Measurements from ENCODE around the gene ACTN2.

Gene ACTN2

DNA sequence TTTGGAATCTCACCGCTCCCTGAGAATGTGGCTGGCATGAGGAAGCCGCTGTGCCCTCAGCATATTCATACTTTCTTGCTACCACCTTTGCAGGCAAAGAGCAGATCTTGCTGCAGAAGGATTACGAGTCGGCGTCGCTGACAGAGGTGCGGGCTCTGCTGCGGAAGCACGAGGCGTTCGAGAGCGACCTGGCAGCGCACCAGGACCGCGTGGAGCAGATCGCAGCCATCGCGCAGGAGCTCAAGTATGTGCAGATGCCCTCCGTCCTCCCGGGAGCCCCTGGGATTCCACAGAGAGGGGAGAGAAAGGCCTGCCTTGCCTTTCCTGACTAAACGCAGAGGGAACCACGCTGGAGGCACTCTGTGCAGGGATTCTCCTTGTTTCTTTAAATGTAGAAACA lies 58.2 kb downstream of the ACTN2 start:
- no peak for DNase-seq

DNA sequence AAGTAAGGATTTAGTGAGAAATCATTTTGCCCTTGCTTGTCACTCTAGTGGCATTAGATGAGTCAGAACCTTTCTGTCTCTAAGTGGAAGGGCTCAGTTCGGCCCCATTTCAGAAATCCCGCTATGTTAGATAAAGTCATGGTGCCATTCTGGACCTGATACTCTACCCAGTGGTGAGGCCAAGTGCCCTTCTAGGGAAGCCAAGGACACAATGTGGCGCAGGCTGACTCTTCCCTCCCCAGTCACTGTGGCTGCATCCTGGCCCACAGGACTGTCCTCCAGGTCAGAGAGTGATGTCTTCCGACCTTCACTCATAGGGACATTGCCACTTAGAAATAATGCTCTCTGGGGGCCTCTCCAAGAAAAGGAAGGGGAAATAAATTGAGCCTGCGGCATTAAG lies 60.5 kb downstream of the ACTN2 start:
- DNase-seq: no peak

- DNase-seq: no peak
Observed at GRCh38 chr1:236747311-236747985, 61.1 kb downstream of the ACTN2 start.

DNA sequence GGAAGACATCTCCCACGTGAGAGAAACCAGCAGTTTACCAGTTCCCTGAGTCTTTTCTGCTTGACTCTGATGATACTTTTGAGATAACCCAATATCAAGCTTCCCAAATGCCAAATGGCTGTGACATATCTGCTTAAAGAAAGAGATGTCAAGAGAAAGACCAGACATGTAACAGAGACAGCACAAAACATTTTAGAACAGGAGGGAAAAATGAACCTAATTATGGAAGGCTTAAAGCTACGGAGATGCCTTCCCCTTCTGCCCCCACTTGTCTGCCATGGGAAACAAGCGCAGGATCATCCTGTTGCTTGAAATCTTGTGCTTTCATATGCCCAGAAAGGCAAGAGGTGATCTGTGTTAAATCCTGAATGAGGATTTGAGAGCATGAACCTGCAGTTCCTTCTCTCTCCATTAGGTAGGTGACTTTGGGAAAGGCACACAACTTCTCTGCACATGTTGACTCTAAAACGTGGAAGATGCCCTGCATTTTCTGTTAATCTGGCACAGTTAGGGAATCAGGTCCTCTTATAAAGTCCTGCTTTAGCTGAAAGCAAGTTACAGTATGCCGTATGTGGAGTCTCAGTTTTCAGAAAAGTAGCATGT lies 62.1 kb downstream of the ACTN2 start:
- no peak for DNase-seq

GRCh38 chr1:236750928-236751327 lies 64.6 kb downstream of the ACTN2 start:
- DNase-seq: no peak

GRCh38 chr1:236751385-236751784 lies 65.1 kb downstream of the ACTN2 start:
- DNase-seq: no peak

DNA sequence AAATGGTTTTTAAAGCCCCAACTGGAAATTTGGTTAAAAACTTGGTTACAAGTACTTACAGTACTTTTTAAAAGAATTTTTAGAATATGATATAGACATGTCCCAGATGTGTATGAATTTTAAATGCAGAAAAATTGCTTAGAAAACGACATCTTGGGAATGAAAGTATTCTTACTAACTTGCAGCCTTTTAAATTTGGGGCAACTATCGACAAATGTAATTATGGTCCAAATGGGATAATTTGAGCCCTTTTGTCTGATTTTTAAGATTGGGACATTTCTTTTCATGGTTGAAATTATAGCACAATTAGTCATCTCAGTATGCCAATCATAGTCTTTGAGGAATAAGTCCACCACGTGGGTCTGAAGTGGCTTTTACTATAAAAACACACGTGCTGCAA lies 65.6 kb downstream of the ACTN2 start:
- no peak for DNase-seq

DNA sequence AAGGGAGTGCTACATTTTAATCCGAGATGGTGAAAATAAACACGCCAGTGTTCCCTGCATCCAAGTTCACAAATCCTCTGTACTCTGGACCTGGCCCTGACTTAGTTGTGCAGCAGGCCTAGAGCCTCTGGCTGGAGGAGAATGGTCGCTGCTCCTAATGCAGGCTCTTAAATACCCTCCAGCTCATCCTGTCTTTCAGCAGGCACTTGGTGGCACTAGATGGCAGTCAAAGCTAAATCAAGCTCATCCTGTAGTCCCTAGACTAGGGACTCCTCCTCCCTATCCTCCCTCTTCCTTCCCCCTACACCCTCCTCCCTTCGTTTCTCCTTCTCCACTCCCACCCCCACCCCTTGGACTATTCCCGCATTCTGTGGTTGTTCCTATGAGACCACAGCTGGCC lies 67.2 kb downstream of the ACTN2 start:
- DNase-seq: no peak

DNA sequence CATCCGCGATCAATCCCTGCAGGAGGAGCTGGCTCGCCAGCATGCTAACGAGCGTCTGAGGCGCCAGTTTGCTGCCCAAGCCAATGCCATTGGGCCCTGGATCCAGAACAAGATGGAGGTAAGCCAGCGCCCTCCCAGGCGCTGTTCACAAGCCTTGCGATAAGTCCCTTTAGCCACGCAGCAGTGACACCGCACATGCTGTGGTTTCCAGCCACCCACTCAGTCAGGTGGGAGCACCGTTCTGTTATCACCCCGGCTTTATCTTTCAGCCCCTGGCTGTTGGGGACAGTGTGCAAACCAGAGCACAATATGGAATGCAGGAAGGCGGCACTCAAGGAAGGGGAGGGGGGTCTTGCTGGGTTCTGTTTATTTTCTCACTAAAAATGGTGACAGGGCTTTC lies 67.7 kb downstream of the ACTN2 start:
- no peak for DNase-seq

DNA sequence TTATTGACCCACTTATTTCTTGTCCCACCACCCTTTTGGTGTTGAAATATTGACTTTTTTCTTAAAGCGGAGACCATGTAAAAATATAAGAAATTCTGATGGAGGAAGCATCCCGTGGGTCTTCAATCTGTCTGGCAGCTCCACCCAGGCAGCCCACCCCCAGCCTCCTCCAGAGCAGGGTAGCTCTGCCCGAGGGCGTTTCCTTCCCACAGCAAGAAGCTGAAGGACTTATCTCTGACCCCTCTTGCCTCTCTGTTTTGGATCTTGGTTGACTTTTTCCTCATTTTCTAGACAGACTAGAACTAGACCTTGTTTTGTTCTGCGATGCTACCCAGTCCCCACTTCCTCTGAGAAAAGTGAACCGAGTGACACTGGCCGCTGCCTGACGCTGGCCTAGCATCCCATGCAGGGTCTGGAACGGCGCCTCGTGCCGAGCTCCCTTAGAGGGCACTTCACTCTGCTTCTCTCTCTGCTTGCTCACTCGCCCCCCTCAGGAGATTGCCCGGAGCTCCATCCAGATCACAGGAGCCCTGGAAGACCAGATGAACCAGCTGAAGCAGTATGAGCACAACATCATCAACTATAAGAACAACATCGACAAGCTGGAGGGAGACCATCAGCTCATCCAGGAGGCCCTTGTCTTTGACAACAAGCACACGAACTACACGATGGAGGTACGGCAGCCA lies 68.4 kb downstream of the ACTN2 start:
- no peak for DNase-seq

DNA sequence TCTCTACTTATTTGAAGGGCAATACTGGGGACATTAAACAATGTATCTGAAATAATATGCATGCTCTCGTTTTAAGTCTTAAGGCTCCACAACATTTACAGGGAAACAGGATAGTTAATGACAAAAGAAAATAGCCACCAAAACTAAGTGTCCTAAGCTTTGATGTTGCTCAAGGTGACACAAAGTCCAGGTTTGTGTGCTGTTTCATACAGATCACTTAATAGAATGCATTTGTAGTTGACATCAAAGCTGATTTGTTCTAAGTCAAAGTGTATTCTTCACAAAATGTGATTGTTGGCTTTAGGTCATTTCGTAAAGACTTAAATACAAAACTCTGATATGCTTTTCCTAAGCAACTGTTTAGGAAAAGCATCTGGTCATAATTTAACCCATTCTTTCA lies 71.3 kb downstream of the ACTN2 start:
- no peak for DNase-seq

DNA sequence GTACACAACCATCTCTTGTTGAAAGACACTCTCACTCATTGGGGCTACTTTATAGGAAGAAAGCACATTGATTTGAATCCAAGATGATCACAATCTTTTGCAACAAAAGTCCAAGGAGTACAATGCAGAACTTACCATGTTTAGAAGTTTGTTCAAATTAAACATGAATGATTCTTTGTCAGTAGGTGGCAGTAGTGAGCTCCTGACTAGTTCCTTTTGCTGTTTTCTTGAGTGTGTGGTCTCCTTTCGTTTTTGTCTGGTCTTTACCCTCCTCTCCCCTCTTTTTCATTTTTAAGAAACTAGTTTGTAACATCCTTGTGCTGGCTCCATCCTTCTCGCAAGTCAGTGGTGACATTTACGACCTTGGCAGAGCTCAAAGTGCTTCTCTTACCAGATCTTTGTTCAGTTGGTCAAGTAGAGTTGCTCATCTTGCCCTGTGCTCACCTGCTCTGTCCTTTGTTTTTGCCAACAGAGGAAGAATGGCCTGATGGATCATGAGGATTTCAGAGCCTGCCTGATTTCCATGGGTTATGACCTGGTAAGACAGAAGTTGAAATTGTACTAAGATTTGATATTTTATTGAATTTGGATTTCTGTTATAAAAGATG lies 73.1 kb downstream of the ACTN2 start:
- DNase-seq: no peak

DNA sequence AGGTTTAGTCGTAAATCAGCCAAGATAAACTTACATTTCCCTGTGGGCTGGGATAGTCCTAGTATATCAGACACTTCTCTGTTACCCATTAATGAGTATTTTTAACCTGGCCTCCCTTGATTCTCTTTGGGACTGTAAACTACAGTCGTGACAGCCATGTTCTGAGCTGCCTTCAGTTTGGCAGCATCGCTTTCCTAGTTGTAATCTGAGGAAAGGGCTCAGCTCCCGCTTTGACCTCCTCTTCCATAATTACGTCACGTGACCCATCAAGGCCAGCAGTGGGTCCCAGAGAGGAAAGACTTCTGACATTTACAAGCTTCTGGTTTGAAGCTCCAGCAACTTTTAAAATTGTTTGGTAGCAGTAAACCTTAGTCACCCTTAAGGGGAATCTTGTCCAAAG lies 74.2 kb downstream of the ACTN2 start:
- no peak for DNase-seq

GRCh38 chr1:236760986-236761385 lies 74.7 kb downstream of the ACTN2 start:
- no peak for DNase-seq

DNA sequence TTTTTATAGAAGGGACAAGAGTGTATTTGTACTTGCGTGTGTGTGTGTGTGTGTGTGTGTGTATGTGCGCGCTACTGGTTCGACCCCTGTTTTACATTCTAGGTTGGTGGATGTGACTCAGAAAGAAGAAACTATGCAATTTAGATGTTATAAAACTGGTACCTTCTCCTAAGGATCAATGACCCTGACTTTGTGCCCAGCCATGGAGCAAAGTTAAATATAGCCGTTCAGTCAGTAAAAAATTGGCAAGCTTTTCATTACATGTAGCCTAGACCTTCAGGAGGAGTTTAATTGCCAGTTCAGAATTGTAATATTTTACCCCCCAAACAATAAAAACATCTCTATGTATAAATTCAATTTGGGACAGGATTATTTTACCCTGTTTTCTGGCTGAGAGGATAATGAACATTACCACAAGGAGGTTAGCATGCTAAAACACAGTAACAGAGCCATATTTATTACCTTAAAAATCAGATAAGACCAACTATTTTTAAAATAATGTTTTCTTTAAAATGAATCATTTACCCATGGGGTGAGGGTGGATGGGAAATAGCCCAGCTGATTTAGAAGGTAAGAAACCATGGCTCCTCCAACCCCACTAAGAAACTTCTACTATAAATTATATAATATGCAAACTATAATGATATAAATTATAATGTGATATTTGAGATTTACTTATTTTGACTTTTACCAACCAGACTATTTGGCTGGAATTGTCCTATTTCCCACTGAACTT lies 75.3 kb downstream of the ACTN2 start:
- DNase-seq: no peak

GRCh38 chr1:236762410-236762809 lies 76.1 kb downstream of the ACTN2 start:
- DNase-seq: no peak

- no peak for DNase-seq
Observed at GRCh38 chr1:236765831-236766230, 79.5 kb downstream of the ACTN2 start.

GRCh38 chr1:236766506-236766905 lies 80.2 kb downstream of the ACTN2 start:
- DNase-seq: no peak

DNA sequence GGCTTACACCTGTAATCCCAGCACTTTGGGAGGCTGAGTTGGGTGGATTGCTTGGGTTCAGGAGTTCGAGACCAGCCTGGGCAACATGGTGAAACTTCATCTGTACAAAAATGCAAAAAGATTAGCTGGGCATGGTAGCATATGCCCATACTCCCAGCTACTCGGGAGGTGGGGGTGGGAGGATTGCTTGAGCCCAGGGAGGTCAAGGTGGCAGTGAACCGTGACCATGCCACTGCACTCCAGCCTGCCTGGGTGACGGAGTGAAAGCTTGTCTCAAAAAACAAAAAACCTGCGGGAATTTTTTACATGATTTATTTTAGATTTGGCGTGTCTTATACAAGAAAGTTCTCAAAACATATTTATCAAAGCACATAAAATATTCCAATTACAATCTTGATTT lies 81.0 kb downstream of the ACTN2 start:
- no peak for DNase-seq

GRCh38 chr1:236768601-236769000 lies 82.3 kb downstream of the ACTN2 start:
- no peak for DNase-seq

DNA sequence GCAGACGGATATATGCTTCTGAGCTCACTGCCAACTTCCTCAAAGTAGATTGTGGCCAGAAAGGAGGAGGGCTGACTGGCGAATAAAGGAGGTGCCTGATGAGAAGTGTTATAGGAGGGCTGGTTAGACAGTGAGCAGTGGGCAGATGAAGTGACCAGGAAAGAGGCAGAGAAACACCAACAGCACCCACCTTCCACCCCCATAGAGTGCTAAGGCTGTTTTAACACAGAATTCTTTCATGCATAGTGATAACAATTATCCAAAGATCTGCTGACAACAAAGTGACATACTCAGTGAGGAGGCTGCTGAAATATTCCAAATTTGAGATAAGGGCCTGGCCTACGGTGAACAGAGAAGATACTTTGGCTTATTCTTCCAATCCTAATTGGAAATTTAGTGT lies 87.6 kb downstream of the ACTN2 start:
- no peak for DNase-seq

- no peak for DNase-seq
Observed at GRCh38 chr1:236774926-236775325, 88.6 kb downstream of the ACTN2 start.

DNA sequence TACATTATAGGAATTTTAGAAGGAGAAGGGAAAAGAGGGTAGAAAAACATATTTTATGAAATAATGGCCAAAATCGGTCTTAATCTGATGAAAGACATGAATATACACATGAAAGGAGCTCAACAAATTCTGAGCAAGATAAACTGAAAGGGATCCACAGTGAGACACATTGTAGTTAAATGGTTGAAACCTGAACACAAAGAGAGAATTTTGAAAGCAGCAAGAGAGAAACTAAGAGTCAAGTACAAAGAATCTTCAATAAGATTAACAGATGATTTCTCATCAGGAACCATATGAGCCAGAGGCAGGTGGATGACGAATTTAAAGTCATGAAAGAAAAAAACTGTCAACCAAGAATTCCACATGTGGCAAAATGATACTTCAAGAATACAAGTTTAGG lies 93.0 kb downstream of the ACTN2 start:
- DNase-seq: no peak
